IMR-90 (cell line): ENCODE data around the gene PRCD. TPM values are rescaled to one million over a fixed set of nuclear protein-coding genes. Genes with fewer than 3 reads are reported as not detected.

Experiments used
- ATAC-seq: fragments of 200-7000 bp; cut with Tn5 transposase; 2 replicates; pipeline ENCODE4 v1.9.1; 2020; ENCODE audit warnings: low read depth, mild to moderate bottlenecking, moderate library complexity
- BruUV-seq: library from RNA; stranded (reverse); fragments of 400-500 nt; replicated peaks from 2 replicates; lab custom pipeline; 2021; lab: Mats Ljungman, UMichigan
- CTCF ChIA-PET: fragments of 300-600 bp; formaldehyde crosslinking; extraction: SDS; loops from one replicate; lab custom pipeline; 2021; ENCODE audit warnings: antibody characterized with exemption; lab: Yijun Ruan, JAX
- POLR2A ChIA-PET: fragments of 300-600 bp; sonication (Branson Sonifier 250); formaldehyde crosslinking; loops from one replicate; lab custom pipeline; 2022; ENCODE audit warnings: antibody characterized with exemption; ENCODE audit not compliant: unreplicated experiment; lab: Charles Lee
- DNase-seq: peaks from one replicate; pipeline ENCODE4 v3.0.0; 2013
- H2AFZ ChIP-seq: replicated peaks from 2 replicates; pipeline ENCODE3; 2013; ENCODE audit warnings: low read length, mild to moderate bottlenecking; ENCODE audit not compliant: poor library complexity
- H2AK5ac ChIP-seq: 2 replicates; pipeline ENCODE4 v1.6.1; 2013; ENCODE audit warnings: low read depth, low read length, inconsistent platforms
- H2AK9ac ChIP-seq: replicated peaks from 2 replicates; pipeline ENCODE3; 2013; ENCODE audit warnings: mild to moderate bottlenecking, low read depth, low read length, moderate library complexity; ENCODE audit not compliant: poor library complexity
- H2BK120ac ChIP-seq: 2 replicates; pipeline ENCODE4 v1.6.1; 2013; ENCODE audit warnings: low read depth, low read length, inconsistent platforms
- H2BK15ac ChIP-seq: 3 replicates; pipeline ENCODE4 v1.6.1; 2013; ENCODE audit warnings: low read depth, low read length, inconsistent platforms
- H2BK20ac ChIP-seq: 2 replicates; pipeline ENCODE4 v1.6.1; 2013; ENCODE audit warnings: low read depth, mild to moderate bottlenecking, inconsistent platforms, low read length, moderate library complexity
- H2BK5ac ChIP-seq: 2 replicates; pipeline ENCODE4 v1.6.1; 2013; ENCODE audit warnings: mild to moderate bottlenecking, low read depth, low read length, inconsistent platforms; ENCODE audit not compliant: poor library complexity, severe bottlenecking
- H3K14ac ChIP-seq: replicated peaks from 2 replicates; pipeline ENCODE4 v1.6.1; 2013; ENCODE audit warnings: low read depth, low read length, inconsistent platforms
- H3K18ac ChIP-seq: 2 replicates; pipeline ENCODE4 v1.6.1; 2013; ENCODE audit warnings: low read depth, low read length, control low read depth
- H3K23ac ChIP-seq: 2 replicates; pipeline ENCODE4 v1.6.1; 2013; ENCODE audit warnings: low read depth, low read length, inconsistent platforms
- H3K27ac ChIP-seq: 2 replicates; pipeline ENCODE4 v1.5.1; 2013; ENCODE audit warnings: mild to moderate bottlenecking, control low read depth, low read length; ENCODE audit not compliant: insufficient read depth
- H3K27me3 ChIP-seq: 2 replicates; pipeline ENCODE4 v1.6.1; 2013; ENCODE audit warnings: low read length; ENCODE audit not compliant: control insufficient read depth, insufficient read depth
- H3K36me3 ChIP-seq: 2 replicates; pipeline ENCODE4 v1.6.1; 2013; ENCODE audit warnings: low read length, mixed read lengths; ENCODE audit not compliant: control insufficient read depth, insufficient read depth
- H3K4ac ChIP-seq: 2 replicates; pipeline ENCODE4 v1.6.1; 2013; ENCODE audit warnings: low read depth, low read length, inconsistent platforms
- H3K4me1 ChIP-seq: 2 replicates; pipeline ENCODE4 v1.6.1; 2013; ENCODE audit warnings: low read length, mixed read lengths; ENCODE audit not compliant: control insufficient read depth, insufficient read depth
- H3K4me2 ChIP-seq: 2 replicates; pipeline ENCODE4 v1.6.1; 2013; ENCODE audit warnings: low read depth, mild to moderate bottlenecking, control low read depth, low read length, moderate library complexity
- H3K4me3 ChIP-seq: 2 replicates; pipeline ENCODE4 v1.5.1; 2013; ENCODE audit warnings: low read depth, mild to moderate bottlenecking, control low read depth, low read length, moderate library complexity; ENCODE audit not compliant: insufficient read depth
- H3K56ac ChIP-seq: 2 replicates; pipeline ENCODE4 v1.6.1; 2013; ENCODE audit warnings: low read length, inconsistent platforms; ENCODE audit not compliant: insufficient read depth; ENCODE audit errors: extremely low read depth
- H3K79me1 ChIP-seq, 2 experiments: 2 replicates each; pipeline ENCODE4 v1.6.1; 2013; ENCODE audit warnings: low read length in 2 of 2, inconsistent platforms in 1 of 2, low read depth in 1 of 2
- H3K9ac ChIP-seq: 2 replicates; pipeline ENCODE4 v1.6.1; 2013; ENCODE audit warnings: low read depth, low read length, control low read depth
- H3K9me1 ChIP-seq: 2 replicates; pipeline ENCODE4 v1.6.1; 2013; ENCODE audit warnings: low read length, inconsistent platforms; ENCODE audit not compliant: insufficient read depth
- H3K9me3 ChIP-seq: 2 replicates; pipeline ENCODE4 v1.6.1; 2013; ENCODE audit warnings: low read length; ENCODE audit not compliant: control insufficient read depth, insufficient read depth
- H4K20me1 ChIP-seq: 2 replicates; pipeline ENCODE4 v1.6.1; 2013; ENCODE audit warnings: low read length, inconsistent platforms; ENCODE audit not compliant: insufficient read depth
- H4K5ac ChIP-seq: 2 replicates; pipeline ENCODE4 v1.6.1; 2013; ENCODE audit warnings: mild to moderate bottlenecking, low read depth, low read length, control low read depth
- H4K8ac ChIP-seq, 2 experiments: 2 replicates each; pipeline ENCODE4 v1.6.1; 2013; ENCODE audit warnings: low read depth in 2 of 2, low read length in 2 of 2, control low read depth in 1 of 2, inconsistent platforms in 1 of 2
- H4K91ac ChIP-seq: 2 replicates; pipeline ENCODE4 v1.6.1; 2013; ENCODE audit warnings: low read depth, low read length, inconsistent platforms; ENCODE audit not compliant: insufficient read depth
- BHLHE40 ChIP-seq: fragments of 150-350 bp; IDR thresholded peaks from 2 replicates; pipeline ENCODE4 v1.6.1; 2016; ENCODE audit warnings: mild to moderate bottlenecking, low read depth, low read length
- CEBPB ChIP-seq: IDR thresholded peaks from 2 replicates; pipeline ENCODE4 v1.6.1; 2012; ENCODE audit warnings: low read depth, low read length, improper control_type of control experiment
- CHD1 ChIP-seq: IDR thresholded peaks from 2 replicates; pipeline ENCODE4 v1.6.1; 2012; ENCODE audit warnings: low read depth, low read length, improper control_type of control experiment
- FOS ChIP-seq: fragments of 150-350 bp; IDR thresholded peaks from 2 replicates; pipeline ENCODE4 v1.6.1; 2016; ENCODE audit warnings: low read depth, low read length
- MAFK ChIP-seq: IDR thresholded peaks from 2 replicates; pipeline ENCODE4 v1.6.1; 2012; ENCODE audit warnings: low read depth, low read length, improper control_type of control experiment
- MXI1 ChIP-seq: IDR thresholded peaks from 2 replicates; pipeline ENCODE4 v1.6.1; 2012; ENCODE audit warnings: low read depth, mild to moderate bottlenecking, low read length, moderate library complexity, borderline replicate concordance
- NFE2L2 ChIP-seq: fragments of 150-350 bp; IDR thresholded peaks from 2 replicates; pipeline ENCODE4 v1.6.1; 2016; ENCODE audit warnings: low read depth, mild to moderate bottlenecking, low read length
- POLR2A ChIP-seq: IDR thresholded peaks from 2 replicates; pipeline ENCODE4 v1.6.1; 2012; ENCODE audit warnings: mild to moderate bottlenecking, low read depth, low read length
- RAD21 ChIP-seq: IDR thresholded peaks from 2 replicates; pipeline ENCODE4 v1.6.1; 2012; ENCODE audit warnings: low read length, improper control_type of control experiment
- RCOR1 ChIP-seq: IDR thresholded peaks from 2 replicates; pipeline ENCODE4 v1.6.1; 2012; ENCODE audit warnings: mild to moderate bottlenecking, low read length, improper control_type of control experiment; ENCODE audit not compliant: insufficient replicate concordance
- RFX5 ChIP-seq: IDR thresholded peaks from 2 replicates; pipeline ENCODE4 v1.8.0; 2012; ENCODE audit warnings: low read depth, mild to moderate bottlenecking, low read length, moderate library complexity
- SMC3 ChIP-seq: fragments of 150-350 bp; IDR thresholded peaks from 2 replicates; pipeline ENCODE4 v1.6.1; 2016; ENCODE audit warnings: low read depth, mild to moderate bottlenecking, antibody characterized with exemption, low read length, moderate library complexity
- WGBS, 2 experiments: methylation state at CpG; one replicate each; pipeline versions ENCODE4 v1.1.5 to v1.1.7; 2013; ENCODE audit warnings: missing lambda C conversion rate in 2 of 2; ENCODE audit not compliant: insufficient read length in 1 of 2; ENCODE audit errors: extremely low coverage in 2 of 2; 5-methylcytosine and 5-hydroxymethylcytosine counted together
- dilution Hi-C: fragments of 300-500 bp; cut with HindIII; formaldehyde crosslinking; loops from one replicate; pipeline ENCODE4 v1.14.3; 2018; ENCODE audit warnings: low sequenced_read_pairs; ENCODE audit not compliant: unreplicated experiment
- in situ Hi-C: fragments of 300-500 bp; cut with MboI; formaldehyde crosslinking; loops from 3 replicates; pipeline ENCODE4 v1.14.3; 2019; ENCODE audit warnings: low sequenced_read_pairs, inconsistent platforms, mixed read lengths
- intact Hi-C: fragments of 100-400 bp; cut with micrococcal nuclease; formaldehyde crosslinking; loops from 2 replicates; pipeline ENCODE4 v1.10.0; 2022
- polyA plus RNA-seq, 3 experiments: library from polyadenylated mRNA; depleted of rRNA; stranded (reverse); fragments of >200 nt; gene quantifications; 2 replicates each; pipeline ENCODE4 v1.2.3, GENCODE V29; 2012; ENCODE audit warnings: low replicate concordance in 1 of 3
- total RNA-seq: library from RNA; depleted of rRNA; stranded (reverse); fragments of >200 nt; gene quantifications from 2 replicates; pipeline ENCODE4 v1.2.3, GENCODE V29; 2012
- TF ChIP-seq, protein P1 (sequence below): fragments of 150-350 bp; IDR thresholded peaks from 2 replicates; pipeline ENCODE4 v1.6.1; 2016; ENCODE audit warnings: low read depth, mild to moderate bottlenecking, low read length, moderate library complexity, borderline replicate concordance
- TF ChIP-seq, protein P2 (sequence below): fragments of 150-350 bp; IDR thresholded peaks from 2 replicates; pipeline ENCODE4 v1.6.1; 2017; ENCODE audit warnings: mild to moderate bottlenecking, antibody characterized with exemption, low read length, low read depth

PRCD gene
- total and polyA plus RNA-seq, 2 of the 4 experiments (the other 2 are of a cell fraction): 0.32 TPM; not detected in 1

DNA sequence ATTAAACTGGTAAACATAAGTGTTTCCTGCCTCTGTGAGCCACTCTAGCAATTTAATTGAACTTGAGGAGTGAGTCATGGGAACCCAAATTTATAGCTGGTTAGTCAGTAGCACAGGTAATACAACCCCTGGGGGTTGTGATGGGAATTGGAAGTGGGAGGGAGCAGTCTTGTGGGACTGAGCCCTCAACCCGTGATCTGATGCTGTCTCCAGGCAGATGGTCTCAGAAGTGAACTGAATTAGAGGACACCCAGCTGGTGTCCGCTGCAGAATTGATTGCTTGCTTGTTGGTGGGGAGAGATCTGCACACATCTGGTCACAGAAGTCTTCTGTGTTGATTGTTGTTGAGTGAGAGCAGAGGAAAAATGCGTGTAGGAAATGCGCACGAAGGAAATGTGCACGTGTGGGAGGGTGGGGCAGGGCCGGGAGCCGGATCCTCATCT, 53.6 kb downstream of the PRCD start:
- H3K23ac ChIP-seq: no peak overlapping the region
- H3K36me3 ChIP-seq: no peaks in the 10 kb centered on the region
- H2BK5ac ChIP-seq: no peak overlapping the region
- peak; percentile 31 for DNase-seq
- no peaks in the 10 kb centered on the region; the same call in 1 of the 2 replicates for H3K4me1 ChIP-seq
- no peak overlapping the region for H3K4ac ChIP-seq
- 0 out of 2 replicates have a peak, but pooled peaks cover 2% of the 10 kb centered on the region for H3K9me3 ChIP-seq
- no peak overlapping the region for H4K91ac ChIP-seq
- intact Hi-C loops (no loop called here), in situ Hi-C loops (no loop called here), dilution Hi-C loops (no loop called here)
- H3K9ac ChIP-seq: no peak overlapping the region
- BruUV-seq: no TSS peak
- H3K9me1 ChIP-seq: no peaks in the 10 kb centered on the region
- ChIA-PET POLR2A (interaction anchor here (0.6 kb wide), 1 partner anchor 133 kb away, joined by 3 read pairs; the partner anchor contains the start of genes JMJD6 and METTL23), CTCF (no interaction called here)
- H4K20me1 ChIP-seq: no peaks in the 10 kb centered on the region
- no peak for TF ChIP-seq CHD1
- TF ChIP-seq NFE2L2: no peak
- no peak for TF ChIP-seq FOS
- no peak for TF ChIP-seq CEBPB
- TF ChIP-seq, protein P1, sequence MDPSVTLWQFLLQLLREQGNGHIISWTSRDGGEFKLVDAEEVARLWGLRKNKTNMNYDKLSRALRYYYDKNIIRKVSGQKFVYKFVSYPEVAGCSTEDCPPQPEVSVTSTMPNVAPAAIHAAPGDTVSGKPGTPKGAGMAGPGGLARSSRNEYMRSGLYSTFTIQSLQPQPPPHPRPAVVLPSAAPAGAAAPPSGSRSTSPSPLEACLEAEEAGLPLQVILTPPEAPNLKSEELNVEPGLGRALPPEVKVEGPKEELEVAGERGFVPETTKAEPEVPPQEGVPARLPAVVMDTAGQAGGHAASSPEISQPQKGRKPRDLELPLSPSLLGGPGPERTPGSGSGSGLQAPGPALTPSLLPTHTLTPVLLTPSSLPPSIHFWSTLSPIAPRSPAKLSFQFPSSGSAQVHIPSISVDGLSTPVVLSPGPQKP: no peak
- no peak for TF ChIP-seq MAFK
- TF ChIP-seq RFX5: no peak
- no peak for TF ChIP-seq SMC3
- TF ChIP-seq MXI1: no peak
- TF ChIP-seq RCOR1: no peak
- TF ChIP-seq POLR2A: no peak
- TF ChIP-seq, protein P2, sequence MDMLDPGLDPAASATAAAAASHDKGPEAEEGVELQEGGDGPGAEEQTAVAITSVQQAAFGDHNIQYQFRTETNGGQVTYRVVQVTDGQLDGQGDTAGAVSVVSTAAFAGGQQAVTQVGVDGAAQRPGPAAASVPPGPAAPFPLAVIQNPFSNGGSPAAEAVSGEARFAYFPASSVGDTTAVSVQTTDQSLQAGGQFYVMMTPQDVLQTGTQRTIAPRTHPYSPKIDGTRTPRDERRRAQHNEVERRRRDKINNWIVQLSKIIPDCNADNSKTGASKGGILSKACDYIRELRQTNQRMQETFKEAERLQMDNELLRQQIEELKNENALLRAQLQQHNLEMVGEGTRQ: no peak
- no peak for TF ChIP-seq BHLHE40
- no peak for TF ChIP-seq RAD21
- peaks cover 3% of the 10 kb centered on the region; the same call in 1 of the 2 replicates for H3K27me3 ChIP-seq
- H2BK120ac ChIP-seq: no peak overlapping the region
- H3K56ac ChIP-seq: no peak overlapping the region
- H3K4me2 ChIP-seq: no peak overlapping the region
- no peak overlapping the region for H4K8ac ChIP-seq
- no peak overlapping the region for H4K5ac ChIP-seq
- no peak overlapping the region for H3K4me3 ChIP-seq
- H2BK15ac ChIP-seq: no peak overlapping the region
- no peak overlapping the region for H3K14ac ChIP-seq
- 0% methylated on average over 1 of the region's 8 CpGs; no CpG with 5 or more reads in 1 of the 2 experiments for WGBS, 2 experiments
- ATAC-seq: no peak
- H2BK20ac ChIP-seq: no peak overlapping the region
- no peak overlapping the region for H2AK5ac ChIP-seq
- no peak overlapping the region for H2AK9ac ChIP-seq
- no peaks in the 10 kb centered on the region for H3K79me1 ChIP-seq
- H3K18ac ChIP-seq: no peak overlapping the region
- no peak overlapping the region for H3K27ac ChIP-seq
- H2AFZ ChIP-seq: no peak overlapping the region
